GM13977 (cell line): Measurements from ENCODE around the gene CNTN4.

Source experiments
- DNase-seq: peaks from one replicate; pipeline ENCODE4 v3.0.0; 2012; ENCODE audit warnings: low spot score
- in situ Hi-C: fragments of 300-500 bp; cut with MboI; formaldehyde crosslinking; loops from one replicate; pipeline ENCODE4 v1.12.0; 2022; ENCODE audit warnings: low sequenced_read_pairs, low pct_unique_long_range_greater_than_20kb, mixed read lengths, inconsistent platforms; ENCODE audit not compliant: unreplicated experiment
- TF ChIP-seq, protein P1 (sequence below): IDR thresholded peaks from 2 replicates; pipeline ENCODE4 v1.5.1; 2012; ENCODE audit warnings: mild to moderate bottlenecking, control low read depth; ENCODE audit not compliant: insufficient read depth; ENCODE audit errors: extremely low read depth, missing control alignments

Gene CNTN4

DNA sequence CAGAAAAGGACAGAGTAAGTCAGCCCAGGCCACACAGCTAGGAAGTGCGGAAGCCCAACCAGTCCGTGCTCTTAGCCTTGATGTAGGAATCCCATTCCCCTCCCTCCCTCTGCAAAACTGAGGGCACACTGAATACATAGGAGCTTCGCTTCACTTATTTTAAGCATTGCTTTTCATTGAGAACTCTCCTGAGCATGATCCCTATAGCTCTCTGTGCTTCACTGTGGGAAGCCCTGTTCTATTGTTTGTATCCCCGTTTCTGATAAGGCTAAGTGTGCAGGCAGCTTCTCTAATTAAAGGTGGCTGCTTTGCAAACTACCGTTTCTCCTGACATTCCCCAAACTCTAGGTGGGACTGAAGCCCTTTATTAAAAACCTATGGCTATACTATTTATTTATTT lies 981.6 kb downstream of the CNTN4 start:
- no peak for DNase-seq
- TF ChIP-seq, protein P1, sequence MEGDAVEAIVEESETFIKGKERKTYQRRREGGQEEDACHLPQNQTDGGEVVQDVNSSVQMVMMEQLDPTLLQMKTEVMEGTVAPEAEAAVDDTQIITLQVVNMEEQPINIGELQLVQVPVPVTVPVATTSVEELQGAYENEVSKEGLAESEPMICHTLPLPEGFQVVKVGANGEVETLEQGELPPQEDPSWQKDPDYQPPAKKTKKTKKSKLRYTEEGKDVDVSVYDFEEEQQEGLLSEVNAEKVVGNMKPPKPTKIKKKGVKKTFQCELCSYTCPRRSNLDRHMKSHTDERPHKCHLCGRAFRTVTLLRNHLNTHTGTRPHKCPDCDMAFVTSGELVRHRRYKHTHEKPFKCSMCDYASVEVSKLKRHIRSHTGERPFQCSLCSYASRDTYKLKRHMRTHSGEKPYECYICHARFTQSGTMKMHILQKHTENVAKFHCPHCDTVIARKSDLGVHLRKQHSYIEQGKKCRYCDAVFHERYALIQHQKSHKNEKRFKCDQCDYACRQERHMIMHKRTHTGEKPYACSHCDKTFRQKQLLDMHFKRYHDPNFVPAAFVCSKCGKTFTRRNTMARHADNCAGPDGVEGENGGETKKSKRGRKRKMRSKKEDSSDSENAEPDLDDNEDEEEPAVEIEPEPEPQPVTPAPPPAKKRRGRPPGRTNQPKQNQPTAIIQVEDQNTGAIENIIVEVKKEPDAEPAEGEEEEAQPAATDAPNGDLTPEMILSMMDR: no peak
- in situ Hi-C loops: no loop called here

DNA sequence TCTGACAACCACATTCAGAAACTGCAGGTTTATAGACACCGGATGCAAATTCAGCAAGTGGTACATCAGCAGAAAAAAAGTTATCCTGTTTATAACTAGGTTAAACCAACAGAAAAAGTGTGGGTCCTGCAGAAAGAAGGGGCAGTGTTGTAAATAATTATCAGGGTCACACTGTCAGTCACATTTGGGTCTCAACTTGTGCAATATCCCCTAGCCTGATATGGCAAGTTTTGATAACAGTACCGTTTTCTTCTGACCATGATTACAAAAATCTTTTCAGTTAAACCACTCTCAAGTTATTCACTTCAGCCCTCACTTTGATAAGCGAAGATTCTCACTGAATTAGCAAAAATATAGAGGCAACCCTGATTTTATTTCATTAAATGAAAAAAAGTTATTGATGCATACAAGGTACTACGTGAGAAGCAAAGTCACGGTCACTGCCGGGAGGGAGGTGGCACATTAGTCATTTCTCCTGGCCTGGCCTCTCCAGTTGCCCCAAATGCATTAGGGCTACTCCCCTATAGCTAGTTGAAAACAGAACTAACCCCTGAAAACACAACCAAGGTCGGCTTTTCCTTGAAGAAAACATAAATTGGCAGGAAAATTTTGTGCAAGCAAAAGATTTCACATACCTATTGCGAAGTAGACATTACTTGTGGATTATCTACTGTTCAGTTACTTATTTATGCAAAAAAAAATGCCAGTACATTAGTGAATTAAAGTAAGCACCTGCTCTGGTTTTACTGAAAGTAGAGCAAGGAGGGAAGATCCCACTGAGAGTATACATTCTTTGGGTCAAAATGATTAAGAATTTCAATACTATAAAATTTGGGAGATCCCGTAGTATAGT lies 982.9 kb downstream of the CNTN4 start:
- in situ Hi-C loops: no loop called here
- DNase-seq: no peak
- TF ChIP-seq, protein P1: no peak

DNA sequence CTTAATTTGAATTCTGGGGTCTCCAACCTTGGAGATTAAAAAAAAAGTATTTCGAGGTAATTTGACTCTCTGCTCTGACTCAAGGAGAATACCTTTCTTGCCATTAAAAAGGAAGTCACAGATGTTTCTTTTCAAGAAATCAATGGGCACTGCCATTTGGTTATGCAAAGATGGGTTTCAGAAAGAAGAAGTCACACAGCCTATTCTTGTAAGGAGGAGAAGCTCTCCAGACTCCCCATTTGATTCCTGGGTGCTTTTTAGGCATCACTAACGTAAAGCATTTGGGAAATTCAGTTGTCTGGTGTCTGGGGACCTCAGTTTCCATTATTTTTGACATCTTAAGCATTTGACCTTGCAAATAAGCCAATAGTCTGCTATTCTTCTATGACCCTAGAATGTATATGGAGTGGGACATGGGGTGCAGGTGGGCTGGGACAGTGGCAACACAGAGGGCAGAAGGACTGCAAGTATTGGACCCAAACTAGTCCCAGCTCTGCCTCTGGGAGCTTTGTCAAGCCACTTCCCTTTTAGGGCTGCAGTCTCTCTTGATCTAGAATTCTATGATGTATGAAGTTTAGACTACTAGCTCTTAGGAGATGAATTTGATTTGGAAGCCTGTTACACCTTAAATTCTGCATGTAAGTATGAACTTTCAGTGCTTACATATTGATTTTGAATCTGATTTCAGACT lies 983.7 kb downstream of the CNTN4 start:
- TF ChIP-seq, protein P1: no peak
- DNase-seq: peak; percentile 16
- in situ Hi-C loops: no loop called here

DNA sequence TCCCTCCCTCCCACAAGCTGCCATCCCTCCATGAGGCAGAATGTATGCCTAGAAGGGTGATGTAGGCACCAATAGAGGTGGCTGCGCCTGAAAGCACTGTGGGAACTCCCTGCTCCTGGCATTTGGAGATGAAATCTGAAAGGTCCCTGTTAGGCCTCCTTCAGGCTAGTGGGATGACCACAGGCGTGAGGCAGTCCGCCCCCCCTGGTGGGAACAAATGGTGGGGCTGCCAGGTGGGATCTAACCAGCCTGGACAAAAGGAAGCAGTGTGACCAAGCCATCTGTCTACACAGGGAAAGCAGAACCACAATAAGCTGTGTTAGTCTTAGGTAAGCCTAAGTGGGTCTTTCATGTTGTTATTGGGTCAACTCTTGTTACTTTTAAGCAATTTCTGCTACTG lies 986.2 kb downstream of the CNTN4 start:
- no peak for DNase-seq
- TF ChIP-seq, protein P1: no peak
- in situ Hi-C loops: no loop called here

DNA sequence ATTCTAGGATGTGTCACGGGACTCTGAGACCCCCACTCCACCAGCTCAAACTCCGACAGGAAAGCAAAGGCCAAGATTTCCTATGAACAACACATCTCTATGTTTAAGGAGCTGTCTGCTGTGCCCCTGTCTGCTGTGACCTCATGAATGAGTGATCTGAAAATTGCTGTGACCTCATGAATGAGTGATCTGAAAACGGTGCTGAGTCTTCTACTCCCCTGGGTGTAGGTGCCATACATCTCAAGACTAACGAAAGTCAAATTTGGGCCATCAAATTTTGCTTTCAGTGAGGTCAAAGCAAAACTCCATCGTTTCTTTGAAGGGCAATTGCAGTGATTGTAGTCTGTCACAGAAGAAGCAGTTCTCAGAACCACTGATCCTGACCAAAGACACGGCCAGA lies 987.1 kb downstream of the CNTN4 start:
- TF ChIP-seq, protein P1: no peak
- no peak for DNase-seq

DNA sequence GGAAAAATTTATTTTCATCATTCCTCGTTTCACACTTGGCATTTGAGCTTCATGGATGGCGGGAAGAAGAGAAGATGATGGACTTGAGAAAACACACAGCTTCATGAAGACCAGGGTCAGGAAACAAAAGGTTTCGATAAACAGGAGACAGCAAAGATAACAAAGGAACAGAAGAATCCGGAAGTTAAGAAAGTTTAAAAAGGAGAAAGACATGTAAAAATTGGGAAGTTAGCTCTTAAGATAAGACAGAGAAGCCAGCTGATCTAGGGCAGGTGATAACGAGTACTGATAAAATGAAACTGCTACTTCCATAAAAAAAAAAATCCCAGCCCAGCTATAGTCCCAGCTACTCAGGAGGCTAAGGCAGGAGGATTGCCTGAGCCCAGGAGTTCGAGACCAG lies 987.6 kb downstream of the CNTN4 start:
- in situ Hi-C loops: no loop called here
- DNase-seq: no peak
- TF ChIP-seq, protein P1: no peak

More for the DNA sequence above, 987.1 kb downstream of the CNTN4 start:
- in situ Hi-C loops: no loop called here
